Lower leg skin (tissue), 3 donors: ENCODE measurements around the gene UBE4B.

Experiments
- CTCF ChIP-seq, 3 donors: fragments of 450-650 bp; IDR thresholded peaks; one replicate each; pipeline ENCODE4 v1.5.1; 2016; ENCODE audit warnings: antibody characterized with exemption in 3 of 3, mild to moderate bottlenecking in 3 of 3, moderate library complexity in 2 of 3
- POLR2A ChIP-seq, 2 donors: fragments of 450-650 bp; IDR thresholded peaks; one replicate each; pipeline ENCODE4 v1.6.1; 2016 to 2017; ENCODE audit warnings: antibody characterized with exemption in 2 of 2, mild to moderate bottlenecking in 1 of 2, moderate library complexity in 1 of 2

- TF ChIP-seq POLR2A (IDR thresholded peaks at IDR 0.05): no peak
- no peak for TF ChIP-seq CTCF (IDR thresholded peaks at IDR 0.05)
These were observed 37.4 kb downstream of the UBE4B start for GRCh38 chr1:10070206-10070605.
